Endothelial cell of umbilical vein (primary cell): Measurements from ENCODE around the gene MBD3.

ENCODE experiments used
- CTCF ChIP-seq, 2 donors: IDR thresholded peaks; 1 replicate in 1 of 2; 2 replicates in 1 of 2; pipeline ENCODE4 v1.5.1; 2011; ENCODE audit warnings: low read length in 2 of 2, mild to moderate bottlenecking in 2 of 2, moderate library complexity in 2 of 2, control low read depth in 1 of 2, inconsistent platforms in 1 of 2, low read depth in 1 of 2; ENCODE audit not compliant: insufficient read depth in 1 of 2; ENCODE audit errors: extremely low read depth in 1 of 2
- EZH2 ChIP-seq: IDR thresholded peaks from 2 replicates; pipeline ENCODE4 v1.6.1; 2012; ENCODE audit warnings: borderline replicate concordance, low read depth, mild to moderate bottlenecking, moderate library complexity, low read length, inconsistent platforms; ENCODE audit not compliant: severe bottlenecking
- POLR2A ChIP-seq: IDR thresholded peaks from 2 replicates; pipeline ENCODE4 v1.6.1; 2012; ENCODE audit warnings: low read depth, mild to moderate bottlenecking, control low read depth, low read length
- POLR2AphosphoS5 ChIP-seq: IDR thresholded peaks from 2 replicates; pipeline ENCODE4 v1.6.1; 2012; ENCODE audit warnings: low read depth, mild to moderate bottlenecking, control low read depth, low read length, moderate library complexity; ENCODE audit not compliant: insufficient read depth
- TF ChIP-seq, protein P1 (sequence below): IDR thresholded peaks from 2 replicates; pipeline ENCODE4 v1.6.1; 2011; ENCODE audit not compliant: insufficient read depth, insufficient read length

GRCh38 chr19:1575323-1576241 lies 17.1 kb downstream of the MBD3 start:
- TF ChIP-seq CTCF (IDR thresholded peaks at IDR 0.05; ENCODE audit: extremely low read depth in 1 of 2, insufficient read depth in 1 of 2, low read depth in 1 of 2, low read length in 2 of 2), result no peak
- TF ChIP-seq POLR2A, result no peak
- TF ChIP-seq, protein P1, sequence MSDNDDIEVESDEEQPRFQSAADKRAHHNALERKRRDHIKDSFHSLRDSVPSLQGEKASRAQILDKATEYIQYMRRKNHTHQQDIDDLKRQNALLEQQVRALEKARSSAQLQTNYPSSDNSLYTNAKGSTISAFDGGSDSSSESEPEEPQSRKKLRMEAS, result no peak
- no peak for TF ChIP-seq POLR2AphosphoS5
- TF ChIP-seq EZH2, result no peak
